ENCODE results near the gene DNMT3B. TPM values are rescaled to one million over a fixed set of nuclear protein-coding genes. Genes with fewer than 3 reads are reported as not detected.
A peak's percentile ranks its signal among the peaks of the same experiment; 100 is the strongest.

The DNMT3B gene
- total and polyA plus RNA-seq, 3 donors from 2014 or later = 8.1 to 22.0 (median 20.6) TPM

GRCh38 chr20:32848846-32849245 is 86.7 kb downstream of the DNMT3B start:
- WGBS, 2 donors = 81% methylated on average over 6 of the region's 6 CpGs
- Histone ChIP-seq H3K4me3 (no peak overlapping the region), H3K9me3 (no peaks in the 10 kb centered on the region), H3K36me3 (ENCODE audit: low read depth, missing control alignments) (no peaks in the 10 kb centered on the region), H3K27me3 (no peaks in the 10 kb centered on the region), H3K27ac (no peak overlapping the region), H3K4me1 (peaks cover 14% of the 10 kb centered on the region)
- no peak for TF ChIP-seq POLR2A (IDR thresholded peaks at IDR 0.05)
- no peak for TF ChIP-seq CTCF (IDR thresholded peaks at IDR 0.05)
- no peak for DNase-seq
- intact Hi-C loops (cut with DNase I; ENCODE audit: low total_unique reads) = no loop called here

- Histone ChIP-seq H3K36me3 (ENCODE audit: low read depth, missing control alignments) (no peaks in the 10 kb centered on the region), H3K27ac (no peak overlapping the region), H3K27me3 (no peaks in the 10 kb centered on the region), H3K9me3 (no peaks in the 10 kb centered on the region), H3K4me3 (no peak overlapping the region), H3K4me1 (peaks cover 14% of the 10 kb centered on the region)
- intact Hi-C loops (cut with DNase I; ENCODE audit: low total_unique reads) = no loop called here
- peak; percentile 70 for DNase-seq
- TF ChIP-seq POLR2A (IDR thresholded peaks at IDR 0.05) = no peak
- 58 to 76% methylated on average over 6 of the region's 6 CpGs for WGBS, 2 donors
Measured at GRCh38 chr20:32849577-32849976, 87.4 kb downstream of the DNMT3B start.

- Histone ChIP-seq H3K27ac (no peak overlapping the region), H3K4me3 (no peak overlapping the region), H3K4me1 (peaks cover 14% of the 10 kb centered on the region), H3K27me3 (no peaks in the 10 kb centered on the region), H3K36me3 (ENCODE audit: low read depth, missing control alignments) (no peaks in the 10 kb centered on the region), H3K9me3 (no peaks in the 10 kb centered on the region)
- DNase-seq = no peak
- 60 to 65% methylated on average over 7 of the region's 7 CpGs for WGBS, 2 donors
- TF ChIP-seq POLR2A (IDR thresholded peaks at IDR 0.05) = no peak
- no peak for TF ChIP-seq CTCF (IDR thresholded peaks at IDR 0.05)
- intact Hi-C loops (cut with DNase I; ENCODE audit: low total_unique reads) = no loop called here
Measured at GRCh38 chr20:32855387-32855786, 93.2 kb downstream of the DNMT3B start.

- Histone ChIP-seq H3K27me3 (no peaks in the 10 kb centered on the region), H3K9me3 (no peaks in the 10 kb centered on the region), H3K4me3 (no peak overlapping the region), H3K27ac (no peak overlapping the region), H3K4me1 (peaks cover 14% of the 10 kb centered on the region), H3K36me3 (ENCODE audit: low read depth, missing control alignments) (no peaks in the 10 kb centered on the region)
- WGBS, 2 donors = 90 to 91% methylated on average over 2 of the region's 2 CpGs
- intact Hi-C loops (cut with DNase I; ENCODE audit: low total_unique reads) = no loop called here
- TF ChIP-seq POLR2A (IDR thresholded peaks at IDR 0.05) (no peak), CTCF (IDR thresholded peaks at IDR 0.05) (no peak)
- no peak for DNase-seq
Measured at GRCh38 chr20:32858189-32858588, 96.0 kb downstream of the DNMT3B start.

Other genes starting within 250 kb of the DNMT3B start
- 100 to 1,000 TPM in 1 of 2 donors, 10 to 100 TPM in 1; 100.0 to 115 TPM for gene NOL4L, start 177.1 kb upstream of the DNMT3B start, total RNA-seq
- 129 TPM for gene NOL4L, start 177.1 kb upstream of the DNMT3B start, polyA plus RNA-seq (ENCODE audit: insufficient read depth, low read depth, low replicate concordance)
- gene C20orf203, start 88.4 kb upstream of the DNMT3B start, total RNA-seq = under 1 TPM; 0.47 to 0.74 TPM
- gene C20orf203, start 88.4 kb upstream of the DNMT3B start, polyA plus RNA-seq (ENCODE audit: insufficient read depth, low read depth, low replicate concordance) = 0.16 TPM
- 10 to 100 TPM; 18.0 to 21.8 TPM for gene COMMD7, start 18.9 kb upstream of the DNMT3B start, total RNA-seq
- 26.0 TPM for gene COMMD7, start 18.9 kb upstream of the DNMT3B start, polyA plus RNA-seq (ENCODE audit: insufficient read depth, low read depth, low replicate concordance)
- 100 to 1,000 TPM; 127 to 134 TPM for gene MAPRE1, start 57.6 kb downstream of the DNMT3B start, total RNA-seq
- 114 TPM for gene MAPRE1, start 57.6 kb downstream of the DNMT3B start, polyA plus RNA-seq (ENCODE audit: insufficient read depth, low read depth, low replicate concordance)
- 1 to 10 TPM; 4.9 to 9.5 TPM for gene EFCAB8, start 96.5 kb downstream of the DNMT3B start, total RNA-seq
- gene EFCAB8, start 96.5 kb downstream of the DNMT3B start, polyA plus RNA-seq (ENCODE audit: insufficient read depth, low read depth, low replicate concordance) = 6.3 TPM
- gene SUN5, start 242.0 kb downstream of the DNMT3B start, total RNA-seq = 10 to 100 TPM; 19.0 to 29.1 TPM
- 59.7 TPM for gene SUN5, start 242.0 kb downstream of the DNMT3B start, polyA plus RNA-seq (ENCODE audit: insufficient read depth, low read depth, low replicate concordance)
- gene BPIFB2, start 245.3 kb downstream of the DNMT3B start, total RNA-seq = 1 to 10 TPM in 1 of 2 donors, under 1 TPM in 1; 0.56 to 1.4 TPM
- gene BPIFB2, start 245.3 kb downstream of the DNMT3B start, polyA plus RNA-seq (ENCODE audit: insufficient read depth, low read depth, low replicate concordance) = 1.6 TPM